MM.1S (cell line): Measurements from ENCODE around the gene UBL4A.
A peak's percentile ranks its signal among the peaks of the same experiment; 100 is the strongest.

Source experiments
- DNase-seq: peaks from one replicate; pipeline ENCODE4 v3.0.0-alpha.2; 2015
- H2AFZ ChIP-seq: fragments of 300-600 bp; sonication (generic); 2 replicates; pipeline ENCODE4 v1.6.0; 2016; ENCODE audit warnings: antibody characterized with exemption, low read length
- H3F3A ChIP-seq: fragments of 300-600 bp; sonication (generic); 2 replicates; pipeline ENCODE4 v1.6.1; 2016; ENCODE audit warnings: mild to moderate bottlenecking, antibody characterized with exemption, low read length, moderate library complexity, mixed read lengths; ENCODE audit not compliant: insufficient read depth
- H3K27ac ChIP-seq: fragments of 300-600 bp; sonication (generic); 2 replicates; pipeline ENCODE4 v1.5.1; 2016; ENCODE audit warnings: mild to moderate bottlenecking, low read length
- H3K27me3 ChIP-seq: fragments of 300-600 bp; sonication (generic); replicated peaks from 2 replicates; pipeline ENCODE4 v1.6.0; 2016; ENCODE audit warnings: low read length; ENCODE audit not compliant: insufficient read depth
- H3K36me3 ChIP-seq: fragments of 300-600 bp; sonication (generic); replicated peaks from 2 replicates; pipeline ENCODE4 v1.6.1; 2016; ENCODE audit warnings: mild to moderate bottlenecking, low read length, mixed read lengths; ENCODE audit not compliant: insufficient read depth
- H3K4me1 ChIP-seq: fragments of 300-600 bp; sonication (generic); 2 replicates; pipeline ENCODE4 v1.6.1; 2016; ENCODE audit warnings: low read length, mixed read lengths
- H3K4me2 ChIP-seq: fragments of 300-600 bp; sonication (generic); 2 replicates; pipeline ENCODE4 v1.6.0; 2016; ENCODE audit warnings: low read depth, low read length
- H3K4me3 ChIP-seq: fragments of 300-600 bp; sonication (generic); 2 replicates; pipeline ENCODE4 v1.5.1; 2016; ENCODE audit warnings: low read length, mixed read lengths
- H3K79me2 ChIP-seq: fragments of 300-600 bp; sonication (generic); 2 replicates; pipeline ENCODE4 v1.6.1; 2016; ENCODE audit warnings: mixed run types, low read length, mixed read lengths
- H3K9ac ChIP-seq: fragments of 300-600 bp; sonication (generic); 2 replicates; pipeline ENCODE4 v1.6.1; 2016; ENCODE audit warnings: low read length, mixed read lengths
- H3K9me2 ChIP-seq: fragments of 300-600 bp; sonication (generic); replicated peaks from 2 replicates; pipeline ENCODE4 v1.6.1; 2016; ENCODE audit warnings: mild to moderate bottlenecking, low read length, mixed read lengths; ENCODE audit not compliant: insufficient read depth
- H3K9me3 ChIP-seq: fragments of 300-600 bp; sonication (generic); replicated peaks from 2 replicates; pipeline ENCODE4 v1.6.1; 2016; ENCODE audit warnings: mild to moderate bottlenecking, low read length, mixed read lengths; ENCODE audit not compliant: insufficient read depth
- H4K20me1 ChIP-seq: fragments of 300-600 bp; sonication (generic); 2 replicates; pipeline ENCODE4 v1.6.1; 2016; ENCODE audit warnings: mild to moderate bottlenecking, low read length, moderate library complexity, mixed read lengths; ENCODE audit not compliant: insufficient read depth
- CTCF ChIP-seq: fragments of 300-600 bp; sonication (generic); IDR thresholded peaks from 2 replicates; pipeline ENCODE4 v1.5.1; 2016; ENCODE audit warnings: antibody characterized with exemption, low read length, mixed read lengths
- EZH2 ChIP-seq: fragments of 300-600 bp; sonication (generic); optimal IDR thresholded peaks from 2 replicates; pipeline ENCODE3; 2017; ENCODE audit warnings: low read depth, mild to moderate bottlenecking, antibody characterized with exemption, low read length, mixed read lengths
- EZH2phosphoT487 ChIP-seq: fragments of 300-600 bp; sonication (generic); IDR thresholded peaks from 2 replicates; pipeline ENCODE4 v1.6.1; 2018; ENCODE audit warnings: antibody characterized with exemption, low read length

The UBL4A gene

GRCh38 chrX:154495472-154495922 lies 9.1 kb upstream of the UBL4A start:
- Histone ChIP-seq H3K79me2 (no peaks in the 10 kb centered on the region), H3F3A (peaks cover 3% of the 10 kb centered on the region), H3K9me3 (no peaks in the 10 kb centered on the region), H3K4me1 (no peaks in the 10 kb centered on the region), H2AFZ (no peak overlapping the region), H4K20me1 (no peaks in the 10 kb centered on the region), H3K4me3 (no peak overlapping the region), H3K9me2 (no peaks in the 10 kb centered on the region), H3K27me3 (no peaks in the 10 kb centered on the region), H3K36me3 (no peaks in the 10 kb centered on the region), H3K4me2 (no peak overlapping the region), H3K27ac (no peak overlapping the region), H3K9ac (no peak overlapping the region)
- DNase-seq, result no peak
- no peak for TF ChIP-seq EZH2
- TF ChIP-seq EZH2phosphoT487, result no peak
- TF ChIP-seq CTCF, result no peak

- H3K79me2 ChIP-seq, result peaks cover 3% of the 10 kb centered on the region
- H3K27me3 ChIP-seq, result no peaks in the 10 kb centered on the region
- no peak overlapping the region for H2AFZ ChIP-seq
- no peak overlapping the region for H3K27ac ChIP-seq
- no peak overlapping the region for H3K9ac ChIP-seq
- H3F3A ChIP-seq, result peaks cover 3% of the 10 kb centered on the region
- no peak overlapping the region for H3K4me2 ChIP-seq
- H3K9me3 ChIP-seq, result no peaks in the 10 kb centered on the region
- no peaks in the 10 kb centered on the region for H3K36me3 ChIP-seq
- no peak overlapping the region for H3K4me3 ChIP-seq
- TF ChIP-seq EZH2 (no peak), CTCF (no peak), EZH2phosphoT487 (no peak)
- H4K20me1 ChIP-seq, result no peaks in the 10 kb centered on the region
- H3K9me2 ChIP-seq, result no peaks in the 10 kb centered on the region
- H3K4me1 ChIP-seq, result no peaks in the 10 kb centered on the region
- no peak for DNase-seq
Measured at GRCh38 chrX:154494715-154495114, 8.3 kb upstream of the UBL4A start.

- H3K4me1 ChIP-seq, result 0 out of 2 replicates have a peak, but pooled peaks cover 2% of the 10 kb centered on the region
- H3K27ac ChIP-seq, result peak within 1 kb of the TSS; percentile 95
- H3K4me2 ChIP-seq, result peak within 1 kb of the TSS; percentile 91
- peak within 1 kb of the TSS; percentile 81 for H3K9ac ChIP-seq
- no peaks in the 10 kb centered on the region for H3K9me2 ChIP-seq
- H4K20me1 ChIP-seq, result no peaks in the 10 kb centered on the region
- peak; percentile 21; the same call in 1 of the 2 replicates for TF ChIP-seq CTCF
- no peak for TF ChIP-seq EZH2phosphoT487
- H3K9me3 ChIP-seq, result no peaks in the 10 kb centered on the region
- H3K4me3 ChIP-seq, result peak within 1 kb of the TSS; percentile 76
- H3K27me3 ChIP-seq, result no peaks in the 10 kb centered on the region
- H3K36me3 ChIP-seq, result no peaks in the 10 kb centered on the region
- peak; percentile 93 for DNase-seq
- peaks cover 20% of the 10 kb centered on the region for H3K79me2 ChIP-seq
- peaks cover 3% of the 10 kb centered on the region for H3F3A ChIP-seq
- H2AFZ ChIP-seq, result peak within 1 kb of the TSS; percentile 63; the same call in 1 of the 2 replicates
Measured at GRCh38 chrX:154490414-154491083, 4.1 kb upstream of the UBL4A start, which contains the start of gene SLC10A3. Gene SLC10A3, minus strand, starts transcription at chrX:154490629. Its CDS starts 1,689 bp downstream, at chrX:154488940.
